ENCODE results near the gene ATP2B2.

GRCh38 chr3:10331320-10331719 is 174.1 kb downstream of the ATP2B2 start:
- TF ChIP-seq CTCF (IDR thresholded peaks at IDR 0.05) (no peak), EP300 (IDR thresholded peaks at IDR 0.05) (no peak), POLR2A (IDR thresholded peaks at IDR 0.05) (no peak)
